H1 (cell line): ENCODE data around the gene ZNF200. TPM values are rescaled to one million over a fixed set of nuclear protein-coding genes. Genes with fewer than 3 reads are reported as not detected.

ENCODE experiments used
- PHF8 ChIP-seq: fragments of 200-600 bp; sonication (generic); conservative IDR thresholded peaks from 2 replicates; pipeline ENCODE4 v1.7.1; 2012; ENCODE audit warnings: low read depth, mild to moderate bottlenecking, inconsistent platforms, low read length, moderate library complexity
- polyA plus RNA-seq, 7 experiments: library from polyadenylated mRNA; depleted of rRNA in 3 of 7; stranded (reverse) in 5 of 7; unstranded in 2 of 7; fragments of >200 nt in 5 of 7; fragments of 200-250 nt in 2 of 7; gene quantifications; 1 replicate in 5 of 7; 2 replicates in 1 of 7; 4 replicates in 1 of 7; pipeline versions ENCODE4 v1.2.1 to v1.2.3, GENCODE V29; 2011 to 2013; ENCODE audit warnings: missing spikeins in 2 of 7, mixed read lengths in 2 of 7
- total RNA-seq: library from RNA; stranded (reverse); fragmentation: NEBNext Ultra II Directional; extraction: Animal tissue kit (Norgen Biotek cat#: 25700); gene quantifications from 2 replicates; pipeline ENCODE4 v1.2.1, GENCODE V29; 2021

ZNF200 gene
- total and polyA plus RNA-seq, 2 of the 8 experiments (the other 6 are each of a cell fraction or from before 2014, with no cell fraction given): 2.7 to 9.9 TPM

- TF ChIP-seq PHF8: peak; percentile 84; the same call in 1 of the 2 replicates
Measured at GRCh38 chr16:3283543-3284447, 48.8 kb upstream of the ZNF200 start (continued).
